CD4-positive, alpha-beta T cell treated with Interleukin-1 beta for 1 hour (primary cell): ENCODE results near the gene POLR2E.

Experiments used
- DNase-seq, 2 donors: peaks; one replicate each; pipeline ENCODE4 v3.0.0-alpha.2; 2020 to 2022

The POLR2E gene

DNA sequence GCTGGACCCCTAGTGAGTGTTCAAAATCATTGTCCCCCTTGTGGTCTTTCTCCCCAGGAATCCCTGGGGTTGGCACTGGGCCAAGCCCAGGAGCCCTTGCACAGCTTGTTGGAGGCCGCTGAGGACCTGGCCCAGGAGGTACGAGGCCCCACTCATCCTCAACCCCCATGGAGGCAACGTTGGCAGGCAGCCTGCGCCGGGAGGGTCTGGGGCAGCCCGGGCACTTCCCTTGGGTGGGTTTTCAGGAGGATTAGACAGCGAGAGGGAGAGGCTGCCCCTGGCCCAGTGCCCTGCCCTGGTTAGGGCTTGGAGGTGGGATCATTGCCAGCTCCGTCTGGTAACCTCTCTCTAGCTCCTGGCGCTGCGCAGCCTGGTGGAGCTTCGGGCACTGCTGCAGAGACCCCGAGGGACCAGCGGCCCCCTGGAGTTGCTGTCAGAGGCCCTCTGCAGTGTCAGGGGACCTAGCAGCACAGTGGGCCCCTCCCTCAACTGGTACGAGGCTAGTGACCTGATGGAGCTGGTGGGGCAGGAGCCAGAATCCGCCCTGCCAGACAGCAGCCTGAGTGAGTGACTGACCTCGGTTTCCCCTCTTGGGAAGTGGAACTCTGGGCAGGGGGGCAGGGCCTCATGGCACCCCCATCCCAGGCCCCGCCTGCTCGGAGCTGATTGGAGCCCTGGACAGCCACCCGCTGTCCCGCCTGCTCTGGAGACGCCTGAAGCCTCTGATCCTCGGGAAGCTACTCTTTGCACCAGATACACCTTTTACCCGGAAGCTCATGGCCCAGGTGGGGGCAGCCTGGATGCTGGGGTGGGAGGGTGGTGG is 52.3 kb downstream of the POLR2E start:
- no peak for DNase-seq

DNA sequence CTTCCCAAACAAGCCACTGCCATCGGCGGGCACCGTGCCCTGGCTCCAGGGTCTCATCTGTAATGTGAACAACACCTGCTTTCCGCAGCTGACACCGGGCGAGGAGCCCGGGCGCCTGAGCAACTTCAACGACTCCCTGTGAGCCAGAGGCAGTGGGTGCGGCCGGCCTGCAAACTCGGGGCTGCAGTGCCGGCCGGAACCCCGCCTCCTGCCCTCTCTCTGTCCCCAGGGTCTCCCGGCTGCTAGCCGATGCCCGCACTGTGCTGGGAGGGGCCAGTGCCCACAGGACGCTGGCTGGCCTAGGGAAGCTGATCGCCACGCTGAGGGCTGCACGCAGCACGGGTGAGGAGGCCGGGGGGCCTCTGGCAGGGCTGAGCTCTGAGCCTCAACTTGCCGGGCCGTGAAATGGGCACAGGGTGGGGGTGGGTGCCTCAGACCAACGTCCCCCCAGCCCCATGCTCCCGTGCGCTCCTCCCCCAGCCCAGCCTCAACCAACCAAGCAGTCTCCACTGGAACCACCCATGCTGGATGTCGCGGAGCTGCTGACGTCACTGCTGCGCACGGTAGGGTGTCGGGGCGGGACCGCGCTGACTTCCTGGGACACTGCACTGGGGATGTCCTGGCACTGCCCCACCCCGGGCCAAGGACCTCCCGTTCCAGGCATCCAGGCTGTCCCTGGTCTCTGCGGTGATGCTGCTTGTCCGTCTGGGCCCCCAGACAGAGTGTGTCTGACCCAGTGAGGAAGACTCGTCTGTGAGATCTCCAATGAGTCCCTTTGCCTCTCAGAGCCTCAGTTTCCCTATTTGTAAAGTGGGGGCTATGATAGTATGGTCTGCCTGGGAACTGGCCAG is 53.1 kb downstream of the POLR2E start:
- DNase-seq, result no peak

DNA sequence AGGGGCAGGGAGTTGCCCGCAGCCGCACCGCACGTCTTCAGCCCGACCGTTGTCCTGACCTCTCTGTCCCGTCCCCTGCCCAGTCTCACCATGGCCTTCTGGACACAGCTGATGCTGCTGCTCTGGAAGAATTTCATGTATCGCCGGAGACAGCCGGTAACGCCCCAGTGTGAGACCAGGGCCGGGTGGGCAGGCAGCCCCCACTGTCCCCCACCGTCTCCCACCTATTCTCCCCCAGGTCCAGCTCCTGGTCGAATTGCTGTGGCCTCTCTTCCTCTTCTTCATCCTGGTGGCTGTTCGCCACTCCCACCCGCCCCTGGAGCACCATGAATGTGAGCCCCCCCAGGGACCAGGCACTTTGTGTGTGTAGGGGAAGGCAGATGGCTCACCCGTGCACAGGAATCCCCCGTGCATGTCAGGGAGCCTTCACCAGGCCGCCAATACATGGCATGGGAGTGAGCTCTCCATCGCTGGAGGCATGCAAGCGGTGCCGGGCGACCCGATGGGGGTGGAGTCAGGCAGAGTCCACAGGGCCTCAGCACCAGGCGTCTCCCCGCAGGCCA is 53.8 kb downstream of the POLR2E start:
- DNase-seq, result no peak

DNA sequence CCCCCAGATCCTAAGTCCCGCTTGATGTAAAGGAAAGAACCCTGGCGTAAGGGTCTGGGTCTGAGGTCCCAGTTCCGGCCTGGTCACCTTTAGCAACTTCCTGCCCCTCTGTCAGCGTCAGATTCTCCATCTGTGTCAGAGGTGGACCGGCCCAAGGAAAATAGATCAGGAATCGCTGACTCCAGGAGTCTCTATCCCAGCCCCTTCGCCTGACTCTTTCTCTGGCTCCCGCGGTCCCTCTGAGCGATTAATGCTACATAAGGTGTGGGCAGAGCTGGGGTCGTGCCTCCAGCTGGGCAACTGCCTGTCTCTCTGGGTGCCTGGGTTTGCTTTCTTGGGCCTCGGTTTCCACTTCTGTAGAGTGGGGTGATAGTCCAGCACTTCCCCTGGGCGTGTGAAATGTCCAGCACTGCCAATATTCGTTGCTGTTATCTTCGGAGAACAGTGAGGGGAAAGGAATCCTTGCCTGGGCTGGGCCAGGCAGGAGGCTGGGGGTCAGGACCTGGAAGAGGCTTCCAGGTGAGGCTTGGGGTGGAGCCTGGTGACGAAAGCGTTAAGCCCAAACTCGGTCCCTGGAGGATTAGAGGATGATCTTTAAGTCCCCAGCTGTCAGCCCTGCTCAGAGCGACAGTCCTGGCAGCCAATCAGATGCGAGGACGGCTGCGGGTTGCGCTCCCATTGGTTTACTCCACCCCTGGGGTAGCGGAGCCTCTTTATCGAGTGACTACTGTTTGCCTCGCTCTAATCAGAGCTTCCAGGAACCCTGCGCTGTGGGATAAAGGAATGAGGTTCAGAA is 54.5 kb downstream of the POLR2E start:
- peak; percentile 93 for DNase-seq

DNA sequence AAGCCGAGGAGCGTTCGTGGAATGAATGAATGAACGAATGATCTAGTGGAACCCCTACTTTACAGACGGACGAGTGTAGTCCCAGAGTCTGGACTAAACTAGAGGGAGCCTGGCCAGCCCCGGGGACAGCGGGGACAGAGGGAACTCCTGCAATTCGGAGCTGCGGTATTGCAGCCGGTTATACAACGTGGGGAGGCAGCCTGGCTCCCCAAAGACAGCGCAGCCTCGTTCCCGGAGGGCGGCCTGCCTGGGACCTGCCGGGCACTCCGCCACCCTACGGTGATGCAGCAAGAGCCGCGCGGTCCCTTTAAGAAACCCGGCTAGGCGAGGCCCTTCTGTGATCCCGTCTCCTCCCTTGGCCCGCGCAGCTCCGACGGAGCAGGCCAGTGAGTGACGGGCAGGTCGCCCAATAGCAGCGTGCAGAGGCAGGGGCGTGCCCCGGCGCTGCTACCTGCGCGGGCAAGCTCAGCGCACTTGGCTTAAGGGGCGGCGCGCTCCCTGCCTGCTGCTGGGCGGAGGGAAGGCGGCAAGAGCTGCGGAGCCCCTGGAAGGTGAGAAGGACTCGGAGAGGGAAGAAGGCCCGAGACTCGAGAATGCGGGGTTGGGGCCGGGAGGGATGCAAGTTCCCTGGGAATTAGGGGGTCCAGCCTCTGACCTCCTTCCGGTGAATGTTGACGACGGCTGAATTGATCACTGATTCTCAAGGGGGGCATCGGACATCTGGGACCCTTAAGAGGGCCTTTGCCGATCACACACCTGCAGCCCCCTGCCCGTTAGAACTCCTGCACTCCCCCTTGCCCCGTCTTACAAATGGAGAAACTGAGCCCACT is 55.3 kb downstream of the POLR2E start, which contains the start of gene ABCA7:
TSS of gene ABCA7 (plus strand) at position 462 of the 830 bp plus-strand sequence. CDS start 1,255 bp downstream, outside the sequence.
- DNase-seq, result peak; percentile 98 to 99

DNA sequence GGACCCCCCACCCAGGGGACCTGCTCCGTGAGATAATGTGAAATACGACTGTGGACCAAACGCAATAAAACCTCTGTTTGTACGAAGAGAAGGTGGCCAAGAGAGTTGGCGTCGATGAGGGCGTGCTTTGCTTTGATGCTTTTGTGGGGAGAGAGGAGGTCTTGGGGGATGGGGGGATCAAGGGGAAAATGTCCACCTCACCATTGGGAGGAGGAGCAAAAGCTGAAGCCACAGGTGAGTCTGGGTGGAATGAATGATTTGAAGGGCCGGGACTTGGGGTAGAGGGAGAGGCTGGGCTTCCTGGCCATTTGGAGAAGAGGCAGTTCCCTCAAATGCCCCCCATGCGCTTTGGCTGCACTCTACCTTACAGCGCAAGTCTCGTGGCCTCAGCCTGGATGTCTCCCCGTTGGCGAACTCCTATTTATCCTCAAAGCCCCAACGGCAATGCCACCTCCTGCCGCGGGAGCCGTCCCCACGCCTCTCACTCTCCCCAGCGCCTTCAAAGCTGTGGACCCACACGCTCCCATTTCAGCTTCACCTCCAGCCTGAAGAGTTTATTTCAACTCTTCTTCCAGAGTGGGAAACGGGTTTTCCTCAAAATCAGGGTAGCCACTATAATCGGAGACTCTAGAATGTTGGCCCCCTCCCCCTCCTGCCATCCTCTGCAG is 56.1 kb downstream of the POLR2E start:
- DNase-seq, result peak in 1 of 2 donors; percentile 23

DNA sequence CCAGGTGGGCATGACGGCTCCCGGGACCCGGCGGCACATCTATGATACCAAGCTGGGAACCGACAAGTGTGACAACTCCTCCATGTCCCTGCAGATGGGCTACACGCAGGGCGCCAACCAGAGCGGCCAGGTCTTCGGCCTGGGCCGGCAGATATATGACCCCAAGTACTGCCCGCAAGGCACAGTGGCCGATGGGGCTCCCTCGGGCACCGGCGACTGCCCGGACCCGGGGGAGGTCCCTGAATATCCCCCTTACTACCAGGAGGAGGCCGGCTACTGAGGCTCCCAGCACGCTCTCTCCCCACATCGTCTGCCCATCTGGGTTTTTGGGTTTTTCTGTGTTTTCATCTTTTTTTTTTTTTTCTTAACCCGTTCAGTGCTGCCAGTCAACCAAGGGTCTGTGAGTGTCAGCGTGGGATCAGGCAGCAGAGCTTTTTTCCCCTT is 57.5 kb downstream of the POLR2E start:
- no peak for DNase-seq
